ENCODE measurements around the gene MEMO1. TPM values are rescaled to one million over a fixed set of nuclear protein-coding genes. Genes with fewer than 3 reads are reported as not detected.
A peak's percentile ranks its signal among the peaks of the same experiment; 100 is the strongest.

MEMO1 gene
- total and polyA plus RNA-seq, 9 of the 15 experiments (the other 6 are each of a cell fraction or from before 2014, with no cell fraction given), result 22.1 to 87.7 (median 61.2) TPM

GRCh38 chr2:32039447-32040219 lies 28.8 kb upstream of the MEMO1 start, which contains the start of gene DPY30 (continued):
- no peak for TF ChIP-seq KLF10 (CRISPR knock-in tag; IDR thresholded peaks at IDR 0.05)
- peak; percentile 98 for TF ChIP-seq SUPT5H (IDR thresholded peaks at IDR 0.05)
- TF ChIP-seq ZNF217 (CRISPR knock-in tag; IDR thresholded peaks at IDR 0.05), result no peak
- no peak for TF ChIP-seq JUN (IDR thresholded peaks at IDR 0.05; ENCODE audit: borderline replicate concordance, low read depth, low read length)
- peak; percentile 73; the same call in 1 of the 2 replicates for TF ChIP-seq JUN (CRISPR knock-in tag; IDR thresholded peaks at IDR 0.05; ENCODE audit: borderline replicate concordance)
- peak in 1 of 2 experiments; percentile 52; a peak in 1 of 4 replicates for TF ChIP-seq SRF (CRISPR knock-in tag; IDR thresholded peaks at IDR 0.05)
- TF ChIP-seq KLF6 (CRISPR knock-in tag; IDR thresholded peaks at IDR 0.05; ENCODE audit: borderline replicate concordance), result no peak
- no peak for TF ChIP-seq GTF2B (IDR thresholded peaks at IDR 0.05; ENCODE audit: extremely low read depth, insufficient read length)
- TF ChIP-seq ZNF280B (CRISPR knock-in tag; IDR thresholded peaks at IDR 0.05), result no peak
- TF ChIP-seq GABPB2 (CRISPR knock-in tag; conservative IDR thresholded peaks at IDR 0.05), result no peak
- TF ChIP-seq RCOR1 (IDR thresholded peaks at IDR 0.05; ENCODE audit: borderline replicate concordance in 1 of 2, low read depth in 2 of 2, low read length in 2 of 2), result peak in 1 of 2 experiments; percentile 73; a peak in 2 of 4 replicates
- no peak for TF ChIP-seq CHCHD3 (CRISPR knock-in tag; IDR thresholded peaks at IDR 0.05)
- peak; percentile 77 for TF ChIP-seq ATF7 (IDR thresholded peaks at IDR 0.05)
- no peak for TF ChIP-seq MIER1 (IDR thresholded peaks at IDR 0.05; ENCODE audit: low read depth)
- no peak for TF ChIP-seq ZNF395 (CRISPR knock-in tag; IDR thresholded peaks at IDR 0.05)
- no peak for TF ChIP-seq CBFA2T3 (IDR thresholded peaks at IDR 0.05)
- TF ChIP-seq ILF3 (IDR thresholded peaks at IDR 0.05; ENCODE audit: borderline replicate concordance), result no peak
- TF ChIP-seq VEZF1 (CRISPR knock-in tag; IDR thresholded peaks at IDR 0.05), result peak; percentile 74
- TF ChIP-seq TFAP4 (CRISPR knock-in tag; IDR thresholded peaks at IDR 0.05; ENCODE audit: borderline replicate concordance), result peak; percentile 83
